SK-N-SH (cell line): ENCODE measurements around the gene LVRN. TPM values are rescaled to one million over a fixed set of nuclear protein-coding genes. Genes with fewer than 3 reads are reported as not detected.

Experiments used
- CTCF ChIA-PET: fragments of 300-600, 350-600 bp; formaldehyde crosslinking; extraction: SDS; loops from one replicate; lab custom pipeline; 2021; lab: Yijun Ruan, JAX
- POLR2A ChIA-PET: fragments of 350-600 bp; sonication (Branson Sonifier 250); formaldehyde crosslinking; extraction: SDS; loops from one replicate; lab custom pipeline; 2020; ENCODE audit warnings: antibody characterized with exemption, inconsistent platforms; lab: Yijun Ruan, JAX
- DNase-seq: peaks from one replicate; pipeline ENCODE4 v3.0.0; 2012
- H2AFZ ChIP-seq: fragments of 200-600 bp; sonication (generic); 2 replicates; pipeline ENCODE4 v1.8.1; 2016; ENCODE audit warnings: antibody characterized with exemption, mild to moderate bottlenecking, low read depth
- H3F3A ChIP-seq: fragments of 200-600 bp; sonication (generic); replicated peaks from 2 replicates; pipeline ENCODE3; 2016; ENCODE audit warnings: antibody characterized with exemption, mild to moderate bottlenecking; ENCODE audit not compliant: insufficient read depth
- H3K27ac ChIP-seq, 2 experiments: fragments of 200-500 bp in 1 of 2; fragments of 200-600 bp in 1 of 2; sonication (Bioruptor generic) in 1 of 2; sonication (generic), shearing (Covaris generic) in 1 of 2; 2 replicates each; pipeline versions ENCODE4 v1.5.1 to v1.6.1; 2014 to 2016; ENCODE audit warnings: low read depth in 2 of 2, inconsistent platforms in 1 of 2, low read length in 1 of 2, mild to moderate bottlenecking in 1 of 2, mixed read lengths in 1 of 2
- H3K27me3 ChIP-seq: fragments of 200-600 bp; sonication (generic), shearing (Covaris generic); 2 replicates; pipeline ENCODE4 v1.6.1; 2016; ENCODE audit warnings: mixed run types; ENCODE audit not compliant: insufficient read depth
- H3K36me3 ChIP-seq, 2 experiments: fragments of 200-500 bp in 1 of 2; fragments of 200-600 bp in 1 of 2; sonication (Bioruptor generic) in 1 of 2; sonication (generic) in 1 of 2; replicated peaks in 1 of 2; 2 replicates each; pipeline versions ENCODE3 to v1.5.1; 2014 to 2016; ENCODE audit warnings: low read length in 1 of 2, mild to moderate bottlenecking in 1 of 2; ENCODE audit not compliant: insufficient read depth in 2 of 2, control insufficient read depth in 1 of 2
- H3K4me1 ChIP-seq, 2 experiments: fragments of 200-500 bp in 1 of 2; fragments of 200-600 bp in 1 of 2; sonication (Bioruptor generic) in 1 of 2; sonication (generic), shearing (Covaris generic) in 1 of 2; 2 replicates each; pipeline versions ENCODE4 v1.5.1 to v1.6.1; 2014 to 2016; ENCODE audit warnings: low read depth in 1 of 2, low read length in 1 of 2, mixed run types in 1 of 2; ENCODE audit not compliant: insufficient read depth in 2 of 2, control insufficient read depth in 1 of 2
- H3K4me2 ChIP-seq: fragments of 200-600 bp; sonication (generic), shearing (Covaris generic); 2 replicates; pipeline ENCODE4 v1.6.1; 2017; ENCODE audit warnings: mixed run types
- H3K4me3 ChIP-seq, 2 experiments: fragments of 200-500 bp in 1 of 2; fragments of 200-600 bp in 1 of 2; sonication (Bioruptor generic) in 1 of 2; sonication (generic), shearing (Covaris generic) in 1 of 2; 2 replicates each; pipeline versions ENCODE4 v1.5.1 to v1.8.1; 2014 to 2016; ENCODE audit warnings: low read depth in 2 of 2, inconsistent platforms in 1 of 2, low read length in 1 of 2, mild to moderate bottlenecking in 1 of 2, mixed read lengths in 1 of 2, moderate library complexity in 1 of 2
- H3K79me2 ChIP-seq: fragments of 200-600 bp; sonication (generic); 2 replicates; pipeline ENCODE4 v1.8.1; 2017; ENCODE audit warnings: mild to moderate bottlenecking; ENCODE audit not compliant: insufficient read depth
- H3K9ac ChIP-seq: fragments of 200-600 bp; sonication (generic); 2 replicates; pipeline ENCODE4 v1.6.1; 2017; ENCODE audit warnings: mixed run types
- H3K9me2 ChIP-seq: fragments of 200-600 bp; sonication (generic); 2 replicates; pipeline ENCODE4 v1.6.1; 2017; ENCODE audit warnings: mixed run types
- H3K9me3 ChIP-seq: fragments of 200-600 bp; sonication (generic); 2 replicates; pipeline ENCODE4 v1.6.1; 2017; ENCODE audit warnings: mixed run types, mild to moderate bottlenecking, moderate library complexity
- H4K20me1 ChIP-seq: fragments of 200-600 bp; sonication (generic); 2 replicates; pipeline ENCODE4 v1.6.1; 2017; ENCODE audit warnings: mild to moderate bottlenecking, mixed run types; ENCODE audit not compliant: insufficient read depth
- CHD2 ChIP-seq: fragments of 150-350 bp; IDR thresholded peaks from 2 replicates; pipeline ENCODE4 v1.6.1; 2018; ENCODE audit warnings: low read length; ENCODE audit not compliant: partially characterized antibody
- CTCF ChIP-seq: fragments of 200-600 bp; sonication (generic); IDR thresholded peaks from 2 replicates; pipeline ENCODE4 v1.6.1; 2017; ENCODE audit warnings: antibody characterized with exemption, mild to moderate bottlenecking, moderate library complexity
- ELF1 ChIP-seq: IDR thresholded peaks from 2 replicates; pipeline ENCODE4 v1.4.0; 2012
- EP300 ChIP-seq, 2 experiments: IDR thresholded peaks; 2 replicates each; pipeline versions ENCODE4 v1.4.0 to v1.6.1; 2012; ENCODE audit warnings: borderline replicate concordance in 1 of 2, low read depth in 1 of 2, low read length in 1 of 2
- GABPA ChIP-seq: IDR thresholded peaks from 2 replicates; pipeline ENCODE4 v1.4.0; 2012; ENCODE audit warnings: low read depth, mild to moderate bottlenecking
- MAX ChIP-seq: IDR thresholded peaks from 2 replicates; pipeline ENCODE4 v1.4.0; 2012; ENCODE audit warnings: low read depth
- NRF1 ChIP-seq: IDR thresholded peaks from 2 replicates; pipeline ENCODE4 v1.6.1; 2012; ENCODE audit warnings: low read depth, mild to moderate bottlenecking, low read length
- RAD21 ChIP-seq: IDR thresholded peaks from 2 replicates; pipeline ENCODE4 v1.6.1; 2012; ENCODE audit warnings: mild to moderate bottlenecking, low read length
- RCOR1 ChIP-seq: fragments of 150-350 bp; IDR thresholded peaks from 2 replicates; pipeline ENCODE4 v1.6.1; 2017; ENCODE audit warnings: antibody characterized with exemption, low read length
- REST ChIP-seq: IDR thresholded peaks from 2 replicates; pipeline ENCODE4 v1.6.1; 2012; ENCODE audit warnings: mild to moderate bottlenecking, low read depth, low read length, moderate library complexity
- SIN3A ChIP-seq: IDR thresholded peaks from 2 replicates; pipeline ENCODE4 v1.6.1; 2012; ENCODE audit warnings: low read depth, mild to moderate bottlenecking, low read length, moderate library complexity, borderline replicate concordance
- TAF1 ChIP-seq: IDR thresholded peaks from 2 replicates; pipeline ENCODE4 v1.6.1; 2012; ENCODE audit warnings: low read depth, mild to moderate bottlenecking, low read length, moderate library complexity, borderline replicate concordance
- USF2 ChIP-seq: fragments of 150-350 bp; IDR thresholded peaks from 2 replicates; pipeline ENCODE4 v1.6.1; 2017; ENCODE audit warnings: antibody characterized with exemption, low read length, low read depth, borderline replicate concordance
- YY1 ChIP-seq: IDR thresholded peaks from 2 replicates; pipeline ENCODE4 v1.4.0; 2012; ENCODE audit warnings: low read depth, mild to moderate bottlenecking
- WGBS: methylation state at CpG from one replicate; pipeline ENCODE4 v1.1.6; 2017; ENCODE audit warnings: low lambda C conversion rate; 5-methylcytosine and 5-hydroxymethylcytosine counted together
- polyA plus RNA-seq, 3 experiments: library from polyadenylated mRNA; depleted of rRNA; stranded (reverse); fragments of >200 nt; gene quantifications; 2 replicates each; pipeline ENCODE4 v1.2.3, GENCODE V29; 2012

Gene LVRN
- polyA plus RNA-seq, 1 of the 3 experiments (the other 2 are of a cell fraction) = 0.10 TPM

- no peak for DNase-seq
- H3K4me3 ChIP-seq = no peak overlapping the region
- H3K9ac ChIP-seq = no peak overlapping the region
- CTCF ChIA-PET = no interaction called here
- H3K4me1 ChIP-seq = no peaks in the 10 kb centered on the region
- POLR2A ChIA-PET = no interaction called here
- no peak overlapping the region for H3K27ac ChIP-seq
- H3K79me2 ChIP-seq = no peaks in the 10 kb centered on the region
- no peaks in the 10 kb centered on the region for H3K9me2 ChIP-seq
- no peaks in the 10 kb centered on the region for H3K27me3 ChIP-seq
- no peak for TF ChIP-seq SIN3A
- no peaks in the 10 kb centered on the region for H3F3A ChIP-seq
- no peaks in the 10 kb centered on the region for H3K36me3 ChIP-seq
- no peak overlapping the region for H3K4me2 ChIP-seq
- H3K9me3 ChIP-seq = no peaks in the 10 kb centered on the region
- H4K20me1 ChIP-seq = no peaks in the 10 kb centered on the region
- H2AFZ ChIP-seq = no peak overlapping the region
These were observed 61.3 kb downstream of the LVRN start for GRCh38 chr5:116023619-116024018.

GRCh38 chr5:116025866-116026265 lies 63.6 kb downstream of the LVRN start:
- H3K9me3 ChIP-seq = no peaks in the 10 kb centered on the region
- H3K36me3 ChIP-seq = no peaks in the 10 kb centered on the region
- no peak overlapping the region for H3K27ac ChIP-seq
- H3K9ac ChIP-seq = no peak overlapping the region
- ChIA-PET POLR2A (no interaction called here), CTCF (no interaction called here)
- 46% methylated on average over 1 of the region's 1 CpG for WGBS
- H3K4me3 ChIP-seq = no peak overlapping the region
- no peak overlapping the region for H3K4me2 ChIP-seq
- H2AFZ ChIP-seq = no peak overlapping the region
- no peaks in the 10 kb centered on the region for H3K79me2 ChIP-seq
- no peaks in the 10 kb centered on the region for H3K9me2 ChIP-seq
- no peaks in the 10 kb centered on the region for H4K20me1 ChIP-seq
- H3F3A ChIP-seq = no peaks in the 10 kb centered on the region
- H3K27me3 ChIP-seq = no peaks in the 10 kb centered on the region
- DNase-seq = no peak
- TF ChIP-seq USF2 (no peak), RCOR1 (no peak), GABPA (no peak), NRF1 (no peak), YY1 (no peak), RAD21 (no peak), TAF1 (no peak), EP300 (IDR thresholded peaks at IDR 0.05; ENCODE audit: borderline replicate concordance in 1 of 2, low read depth in 1 of 2, low read length in 1 of 2) (no peak), ELF1 (no peak), REST (no peak), CTCF (no peak), MAX (no peak), SIN3A (no peak), CHD2 (no peak)
- H3K4me1 ChIP-seq = no peaks in the 10 kb centered on the region
